Muscle layer of duodenum (tissue), 2 donors: ENCODE measurements around the gene RAI1.

Experiments used
- H3K27ac ChIP-seq: one replicate; pipeline ENCODE4 v1.7.0; 2013; ENCODE audit warnings: mild to moderate bottlenecking, low read length
- H3K27me3 ChIP-seq: one replicate; pipeline ENCODE4 v1.7.0; 2013; ENCODE audit warnings: low read depth, mild to moderate bottlenecking, control low read depth, low read length
- H3K36me3 ChIP-seq, 2 donors: one replicate each; pipeline ENCODE4 v1.7.0; 2013; ENCODE audit warnings: low read length in 2 of 2, control low read depth in 1 of 2, mild to moderate bottlenecking in 1 of 2; ENCODE audit not compliant: insufficient read depth in 2 of 2, control insufficient read depth in 1 of 2
- H3K4me1 ChIP-seq, 2 donors: one replicate each; pipeline ENCODE4 v1.7.0; 2013; ENCODE audit warnings: low read length in 2 of 2, mild to moderate bottlenecking in 2 of 2, control low read depth in 1 of 2, moderate library complexity in 1 of 2; ENCODE audit not compliant: insufficient read depth in 2 of 2, control insufficient read depth in 1 of 2
- H3K4me3 ChIP-seq, 2 donors: one replicate each; pipeline ENCODE4 v1.7.0; 2013; ENCODE audit warnings: low read length in 2 of 2, low read depth in 1 of 2, mild to moderate bottlenecking in 1 of 2
- H3K9me3 ChIP-seq, 2 donors: one replicate each; pipeline ENCODE4 v1.7.0; 2013; ENCODE audit warnings: low read length in 2 of 2, control low read depth in 1 of 2, mild to moderate bottlenecking in 1 of 2; ENCODE audit not compliant: control insufficient read depth in 1 of 2
- donor health status: healthy.

The RAI1 gene

DNA sequence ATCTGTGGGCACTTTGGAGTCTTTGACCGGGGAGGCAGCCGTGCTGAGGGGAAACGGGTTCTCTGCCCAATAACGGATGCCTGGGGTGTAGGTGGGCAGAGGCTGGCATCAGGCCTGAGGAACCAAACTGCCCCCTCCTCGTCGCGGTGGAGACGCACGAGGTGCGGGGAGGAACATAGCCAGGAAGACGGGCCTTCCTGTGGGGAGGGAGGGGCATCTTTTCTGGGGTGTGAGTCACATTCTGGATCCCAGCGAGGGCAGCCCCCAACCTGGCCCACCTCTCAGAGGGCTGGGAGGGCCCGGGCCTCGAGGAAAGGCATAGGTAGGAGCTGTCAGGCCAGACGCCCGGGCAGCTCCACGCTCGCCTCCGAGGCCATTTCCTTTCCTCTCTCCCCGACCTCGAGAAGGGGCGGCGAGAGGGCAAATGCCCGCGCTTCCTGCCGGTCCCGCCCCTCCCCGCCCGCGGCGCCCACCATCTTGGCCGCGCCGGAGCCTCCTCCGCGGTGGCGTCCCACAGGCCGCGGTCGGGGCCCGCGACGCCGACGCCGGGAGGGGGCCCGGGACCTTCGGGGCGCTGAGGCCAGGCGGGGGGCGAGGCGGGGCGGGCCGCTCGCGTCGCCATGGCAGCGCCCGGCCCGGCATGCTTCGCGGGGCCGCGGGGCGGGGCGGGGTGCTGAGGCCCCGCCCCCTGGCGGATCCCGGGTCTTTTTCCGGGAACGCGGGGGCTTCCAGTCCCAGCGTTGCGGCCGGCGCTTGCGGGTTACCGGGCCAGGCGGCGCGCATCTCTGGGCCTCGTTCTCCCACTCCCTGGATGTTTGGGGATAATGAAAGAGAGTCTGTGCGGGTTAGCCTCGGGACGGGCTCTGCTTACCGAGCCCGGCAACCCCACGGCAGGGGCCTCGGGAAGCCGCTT is 13.2 kb downstream of the RAI1 start:
- Histone ChIP-seq H3K27me3 (no peaks in the 10 kb centered on the region), H3K9me3 (no peaks in the 10 kb centered on the region), H3K4me1 (peaks cover 44 to 59% of the 10 kb centered on the region in 2 donors), H3K27ac (peak overlapping the region; percentile 95), H3K4me3 (peak overlapping the region; percentile 72 to 79), H3K36me3 (peaks cover 0 to 5% of the 10 kb centered on the region in 2 donors)

DNA sequence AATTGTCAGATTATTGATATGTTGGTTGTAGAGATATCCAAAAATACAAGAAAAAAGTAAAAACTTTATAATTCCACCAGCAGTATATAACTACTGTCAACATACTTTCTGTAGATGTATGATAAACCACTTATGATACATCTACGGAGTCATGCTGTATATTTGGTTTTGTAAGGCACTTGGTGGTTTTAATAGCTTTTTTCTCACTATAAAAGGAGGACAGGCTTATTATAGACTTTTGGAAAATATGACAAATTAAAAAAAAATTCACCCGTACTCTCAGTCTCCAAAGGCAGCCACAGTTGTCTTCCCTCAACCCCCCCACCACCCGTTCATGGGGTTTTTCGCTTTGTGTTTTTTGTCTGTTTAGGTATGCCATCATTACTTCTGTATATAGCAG is 14.8 kb downstream of the RAI1 start:
- Histone ChIP-seq H3K4me1 (peaks cover 52 to 68% of the 10 kb centered on the region in 2 donors), H3K4me3 (no peak overlapping the region), H3K27ac (peak overlapping the region; percentile 95)

GRCh38 chr17:17696882-17697633 is 15.8 kb downstream of the RAI1 start:
- Histone ChIP-seq H3K4me3 (no peak overlapping the region), H3K27ac (peak overlapping the region; percentile 95), H3K27me3 (no peaks in the 10 kb centered on the region), H3K4me1 (peaks cover 48 to 67% of the 10 kb centered on the region in 2 donors), H3K9me3 (no peaks in the 10 kb centered on the region), H3K36me3 (peaks cover 0 to 5% of the 10 kb centered on the region in 2 donors)

More for the DNA sequence above, 14.8 kb downstream of the RAI1 start:
- Histone ChIP-seq H3K36me3 (peaks cover 0 to 5% of the 10 kb centered on the region in 2 donors), H3K9me3 (no peaks in the 10 kb centered on the region), H3K27me3 (no peaks in the 10 kb centered on the region)

DNA sequence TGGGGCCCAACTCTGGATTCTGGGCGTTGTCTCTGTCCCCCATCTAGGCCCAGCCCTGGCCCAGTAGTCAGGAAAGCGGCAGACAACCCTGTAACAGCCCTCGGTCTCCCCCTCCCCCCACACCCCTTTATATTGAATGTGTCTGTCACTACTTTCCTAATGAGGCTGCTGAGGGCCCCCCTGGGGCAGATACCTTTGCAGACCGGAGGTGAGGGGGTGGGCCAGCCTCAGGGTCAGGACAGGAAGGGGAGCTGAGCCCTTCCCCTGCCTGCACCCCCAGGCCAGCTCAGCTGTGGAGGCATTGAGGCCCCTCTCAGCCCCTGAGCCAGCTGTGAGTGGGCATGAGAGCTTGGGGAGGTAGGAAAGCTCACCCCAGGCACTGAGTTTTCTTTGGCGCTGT is 17.1 kb downstream of the RAI1 start:
- no peak overlapping the region for H3K4me3 ChIP-seq

GRCh38 chr17:17698869-17699351 is 17.7 kb downstream of the RAI1 start:
- Histone ChIP-seq H3K36me3 (peaks cover 0 to 5% of the 10 kb centered on the region in 2 donors), H3K4me1 (peaks cover 31 to 66% of the 10 kb centered on the region in 2 donors), H3K27me3 (no peaks in the 10 kb centered on the region), H3K9me3 (no peaks in the 10 kb centered on the region), H3K27ac (peak overlapping the region; percentile 63), H3K4me3 (no peak overlapping the region)

More for the DNA sequence above, 17.1 kb downstream of the RAI1 start:
- Histone ChIP-seq H3K9me3 (no peaks in the 10 kb centered on the region), H3K36me3 (peaks cover 0 to 5% of the 10 kb centered on the region in 2 donors), H3K27ac (peak overlapping the region; percentile 63), H3K27me3 (no peaks in the 10 kb centered on the region), H3K4me1 (peaks cover 36 to 69% of the 10 kb centered on the region in 2 donors)

DNA sequence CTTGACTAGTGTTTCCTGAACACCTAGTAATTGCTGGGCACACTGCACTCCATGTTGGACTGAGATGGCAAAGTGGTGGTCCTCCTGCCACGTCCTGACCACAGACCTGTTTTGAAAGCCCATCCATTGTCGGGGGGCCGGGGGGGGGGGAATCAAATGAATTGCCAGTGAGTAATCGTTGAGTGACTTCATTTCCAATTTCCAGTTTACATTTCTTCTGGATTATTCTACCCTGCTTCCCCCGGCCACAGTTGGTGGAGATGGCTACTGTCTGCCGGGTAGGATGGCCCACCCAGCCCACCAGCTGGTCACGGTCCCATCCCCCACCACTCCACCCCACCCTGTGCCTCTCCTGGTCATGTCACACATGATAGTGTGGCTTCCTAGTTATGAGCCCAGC is 18.2 kb downstream of the RAI1 start:
- H3K9me3 ChIP-seq: no peaks in the 10 kb centered on the region
- no peaks in the 10 kb centered on the region for H3K27me3 ChIP-seq
- H3K4me3 ChIP-seq: no peak overlapping the region
- peaks cover 0 to 5% of the 10 kb centered on the region in 2 donors for H3K36me3 ChIP-seq
- peak overlapping the region; percentile 69 for H3K27ac ChIP-seq
- peaks cover 28 to 62% of the 10 kb centered on the region in 2 donors for H3K4me1 ChIP-seq

GRCh38 chr17:17700251-17700969 is 19.2 kb downstream of the RAI1 start:
- Histone ChIP-seq H3K27me3 (no peaks in the 10 kb centered on the region), H3K27ac (no peak overlapping the region), H3K4me3 (peak overlapping the region; percentile 7 to 50), H3K36me3 (no peaks in the 10 kb centered on the region), H3K9me3 (no peaks in the 10 kb centered on the region), H3K4me1 (peaks cover 25 to 60% of the 10 kb centered on the region in 2 donors)

GRCh38 chr17:17701112-17701511 is 19.9 kb downstream of the RAI1 start:
- H3K27me3 ChIP-seq: no peaks in the 10 kb centered on the region
- no peak overlapping the region for H3K27ac ChIP-seq
- H3K9me3 ChIP-seq: no peaks in the 10 kb centered on the region
- H3K36me3 ChIP-seq: no peaks in the 10 kb centered on the region
- H3K4me1 ChIP-seq: peaks cover 18 to 53% of the 10 kb centered on the region in 2 donors
- peak overlapping the region in 1 of 2 donors; percentile 50 for H3K4me3 ChIP-seq

DNA sequence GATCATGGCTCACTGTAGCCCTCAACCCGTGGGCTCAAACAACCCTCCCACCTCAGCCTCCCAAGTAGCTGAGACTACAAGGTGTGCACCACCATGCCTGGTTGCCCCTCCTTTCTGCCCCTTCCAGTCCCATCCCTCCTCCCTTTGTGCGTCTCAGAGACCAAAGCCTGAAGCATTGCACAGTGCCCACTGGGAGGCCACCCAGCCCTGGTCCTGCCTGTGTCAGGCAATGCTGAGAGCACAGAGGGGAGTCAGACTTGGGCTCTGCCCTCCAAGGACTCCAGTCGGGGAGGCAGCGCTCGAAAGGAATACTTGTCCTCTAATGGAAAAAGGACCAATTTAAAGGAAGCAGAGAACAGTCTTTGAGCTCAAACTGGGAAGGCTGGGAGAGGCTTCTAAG is 20.4 kb downstream of the RAI1 start:
- no peaks in the 10 kb centered on the region for H3K9me3 ChIP-seq
- no peak overlapping the region for H3K4me3 ChIP-seq
- H3K27ac ChIP-seq: no peak overlapping the region
- H3K27me3 ChIP-seq: no peaks in the 10 kb centered on the region
- peaks cover 17 to 52% of the 10 kb centered on the region in 2 donors for H3K4me1 ChIP-seq
- H3K36me3 ChIP-seq: no peaks in the 10 kb centered on the region

DNA sequence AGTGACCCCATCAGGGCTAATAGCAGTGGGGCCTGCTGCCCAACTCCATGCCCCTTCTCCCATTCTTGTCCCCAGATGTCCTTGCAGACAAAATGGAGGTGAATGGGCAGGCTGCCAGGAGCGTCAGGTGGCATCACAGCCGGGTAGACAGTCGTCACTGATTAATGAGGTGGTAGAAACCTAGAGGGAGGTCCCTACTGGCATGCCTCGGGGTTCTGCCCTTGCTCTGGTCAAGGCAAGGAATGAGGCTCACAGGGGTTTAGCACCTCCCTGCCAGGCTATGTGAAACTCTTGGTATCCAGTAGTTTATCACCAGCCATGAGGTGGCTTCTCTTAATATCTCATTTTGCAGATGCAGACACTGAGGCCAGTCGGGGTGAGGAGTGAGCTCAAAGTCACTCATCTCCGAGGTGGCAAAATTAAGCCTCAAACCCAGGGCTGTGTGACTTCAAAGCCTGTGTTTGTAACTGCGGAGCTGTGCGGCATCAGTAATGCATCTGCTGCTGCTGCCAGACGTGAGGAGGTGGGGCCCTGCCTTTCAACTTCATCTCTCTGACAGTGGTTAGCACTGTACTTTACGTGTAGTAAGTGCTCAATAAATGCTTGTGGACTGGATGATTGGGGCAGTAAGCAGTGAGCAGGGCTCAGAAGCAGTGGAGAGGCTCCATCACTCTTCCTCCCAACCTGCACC is 21.3 kb downstream of the RAI1 start:
- Histone ChIP-seq H3K36me3 (no peaks in the 10 kb centered on the region), H3K27ac (no peak overlapping the region), H3K4me3 (no peak overlapping the region), H3K9me3 (no peaks in the 10 kb centered on the region), H3K4me1 (peaks cover 17 to 45% of the 10 kb centered on the region in 2 donors), H3K27me3 (no peaks in the 10 kb centered on the region)
